GM18502 (cell line): ENCODE results near the gene ACTA2.

ENCODE experiments used
- ATAC-seq: cut with Tn5 transposase; IDR thresholded peaks from one replicate; pipeline ENCODE4 v1.9.1; 2021; ENCODE audit warnings: mild to moderate bottlenecking; ENCODE audit not compliant: unreplicated experiment, poor library complexity

The ACTA2 gene

DNA sequence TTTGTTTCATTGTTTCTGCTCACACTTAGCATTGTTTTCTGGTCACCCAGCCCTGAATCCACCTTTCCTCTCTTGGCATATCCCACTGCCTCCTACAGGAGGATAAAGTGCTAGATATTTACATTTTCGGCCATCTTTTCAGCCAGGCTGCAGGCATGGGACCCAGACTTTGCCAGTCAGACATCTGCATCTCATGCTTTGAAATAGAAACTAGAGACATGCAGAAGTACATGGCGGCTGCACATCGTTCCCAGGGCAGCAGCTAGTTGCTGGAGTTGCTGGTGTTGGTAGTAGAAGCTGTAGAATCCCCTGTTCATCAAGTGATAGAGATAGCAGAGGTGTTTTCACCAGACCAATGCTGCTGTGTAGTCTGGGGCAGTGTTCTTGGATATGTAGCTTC is 53.8 kb downstream of the ACTA2 start:
- ATAC-seq, result no peak

DNA sequence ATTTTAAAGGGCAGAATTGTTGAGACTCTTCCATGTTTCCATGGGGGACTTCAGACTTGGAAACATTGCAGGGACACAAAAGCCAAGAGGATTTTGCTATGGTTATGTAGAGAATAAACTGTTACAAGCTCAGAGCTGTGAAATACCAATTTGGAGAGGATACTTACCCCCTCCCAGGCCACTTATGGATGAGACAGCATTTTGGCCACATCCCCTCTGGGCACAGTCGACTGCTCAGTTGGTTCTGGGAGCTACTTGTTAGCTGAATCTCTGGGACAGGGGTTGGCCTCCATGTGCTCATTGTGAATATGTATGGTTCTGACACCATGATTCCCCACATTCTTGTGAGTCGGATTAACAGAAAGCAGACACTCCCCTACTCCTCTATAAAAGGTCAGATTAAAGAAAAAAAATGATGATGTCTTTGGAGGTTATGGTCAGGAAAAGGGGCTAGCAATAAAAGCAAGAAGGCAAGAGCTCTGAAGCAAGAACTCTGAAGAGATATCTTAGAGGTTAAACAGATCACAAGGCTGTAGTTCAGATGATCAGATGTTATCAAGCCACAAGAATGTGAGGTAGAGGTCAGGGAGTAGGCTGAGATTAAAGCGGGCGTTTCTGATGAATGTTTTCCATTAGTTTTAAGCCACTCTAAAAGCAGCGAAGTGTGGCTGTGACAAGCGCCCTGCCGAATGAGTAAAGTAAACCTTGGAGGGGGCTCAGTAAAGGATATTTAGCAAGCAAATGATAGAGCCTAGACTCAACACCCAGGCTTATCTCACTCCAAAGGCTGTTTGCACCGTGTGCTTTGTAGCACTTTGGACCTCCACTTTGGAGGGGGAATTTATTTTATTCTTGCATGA is 55.3 kb downstream of the ACTA2 start:
- ATAC-seq, result no peak

DNA sequence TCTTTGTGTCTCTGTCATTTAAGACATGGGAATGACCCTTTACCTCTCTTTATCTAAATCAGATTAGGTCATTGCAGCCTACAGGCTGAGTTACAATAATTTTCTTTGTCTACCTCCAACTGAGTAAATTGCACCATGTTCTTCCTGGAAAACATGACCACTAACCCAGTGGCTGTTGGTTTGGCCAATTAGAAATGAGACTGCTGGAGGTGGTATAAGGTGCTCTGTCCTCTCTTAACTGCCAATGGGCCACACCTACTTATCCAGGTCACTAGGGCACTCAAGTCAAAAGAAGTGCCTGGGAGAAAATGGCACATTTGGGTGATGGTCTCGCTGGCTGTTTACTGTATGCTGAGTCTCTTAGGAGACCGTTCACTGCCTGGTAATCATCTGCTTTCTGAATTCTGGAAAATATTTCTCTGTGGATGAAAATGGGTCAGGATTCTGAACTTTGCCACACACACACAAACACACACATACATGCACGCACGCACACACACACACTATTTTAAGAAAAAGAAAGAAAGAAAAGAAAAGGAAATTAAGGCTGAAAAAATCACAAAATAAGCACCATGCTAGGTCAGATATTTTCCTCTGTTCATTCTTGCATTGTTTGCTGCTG is 56.1 kb downstream of the ACTA2 start:
- ATAC-seq, result no peak

DNA sequence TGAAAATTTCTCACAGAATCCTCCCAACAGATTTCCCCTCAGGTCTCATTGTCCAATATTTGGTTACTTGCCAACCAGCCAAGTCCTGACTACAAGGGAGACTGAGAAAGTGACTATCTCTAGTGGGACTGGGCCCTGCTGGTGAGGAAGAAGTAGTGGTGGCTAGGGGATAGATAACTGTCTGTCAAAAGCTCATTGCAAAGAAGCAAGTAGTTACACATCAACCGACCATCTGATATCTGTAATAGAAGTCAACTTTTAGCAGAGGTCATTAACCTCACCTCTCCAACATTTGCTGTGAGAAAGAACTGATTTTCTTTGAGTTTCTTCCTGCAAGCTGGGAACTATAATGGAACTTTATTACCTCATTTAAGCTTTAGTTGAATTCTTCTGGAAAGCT is 57.3 kb downstream of the ACTA2 start:
- no peak for ATAC-seq

DNA sequence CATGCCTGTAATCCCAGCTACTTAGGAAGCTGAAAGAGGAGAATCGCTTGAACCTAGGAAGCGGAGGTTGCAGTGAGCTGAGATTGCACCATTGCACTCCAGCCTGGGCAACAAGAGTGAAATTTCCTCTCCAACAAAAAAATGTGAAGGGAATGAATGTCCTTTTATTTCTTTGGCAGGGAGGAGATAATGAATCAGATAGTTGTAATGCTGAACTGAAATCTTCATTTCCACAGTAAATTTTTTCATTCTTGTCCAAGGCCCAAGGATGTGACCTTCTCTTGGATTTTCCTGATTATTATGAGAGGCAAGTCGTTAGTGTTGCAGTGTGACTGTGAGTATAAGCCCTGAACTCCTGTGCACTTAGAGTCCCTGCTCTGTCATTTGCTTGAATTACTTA is 59.0 kb downstream of the ACTA2 start:
- ATAC-seq, result no peak

DNA sequence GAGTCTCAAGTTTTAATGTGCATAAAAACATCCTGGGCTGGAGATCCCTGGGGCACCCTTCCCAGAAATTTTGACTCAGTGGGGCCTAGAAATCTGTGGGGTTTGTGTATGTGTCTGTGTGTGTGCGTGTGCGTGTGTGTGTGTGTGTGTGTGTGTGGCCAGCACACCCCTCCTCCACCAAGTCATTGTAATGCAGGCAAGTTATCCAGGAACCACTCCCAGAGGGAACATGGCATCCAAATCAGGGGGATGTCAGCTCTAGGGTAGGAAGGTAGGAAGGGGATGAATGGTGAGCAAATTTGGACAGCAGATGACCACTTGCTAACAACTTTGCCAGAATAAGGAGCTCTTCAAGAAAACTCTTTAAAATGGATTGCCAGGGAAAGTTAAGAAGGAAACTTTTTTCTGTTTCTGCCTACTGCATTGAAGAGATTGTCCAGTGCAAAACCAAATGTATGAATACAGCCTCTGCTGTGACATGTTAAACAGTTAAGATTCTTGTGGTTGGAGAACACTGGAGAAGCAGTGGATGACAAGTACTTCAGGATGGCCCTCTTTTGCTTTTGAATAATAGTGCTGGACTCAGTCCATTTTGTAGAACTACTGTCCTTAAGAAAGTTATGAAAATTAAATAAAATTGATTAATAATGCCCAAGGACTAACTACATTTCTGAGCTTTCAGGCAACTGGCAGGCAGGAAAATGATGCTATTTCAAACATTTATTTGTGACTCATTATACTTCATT is 60.2 kb downstream of the ACTA2 start:
- ATAC-seq, result no peak

DNA sequence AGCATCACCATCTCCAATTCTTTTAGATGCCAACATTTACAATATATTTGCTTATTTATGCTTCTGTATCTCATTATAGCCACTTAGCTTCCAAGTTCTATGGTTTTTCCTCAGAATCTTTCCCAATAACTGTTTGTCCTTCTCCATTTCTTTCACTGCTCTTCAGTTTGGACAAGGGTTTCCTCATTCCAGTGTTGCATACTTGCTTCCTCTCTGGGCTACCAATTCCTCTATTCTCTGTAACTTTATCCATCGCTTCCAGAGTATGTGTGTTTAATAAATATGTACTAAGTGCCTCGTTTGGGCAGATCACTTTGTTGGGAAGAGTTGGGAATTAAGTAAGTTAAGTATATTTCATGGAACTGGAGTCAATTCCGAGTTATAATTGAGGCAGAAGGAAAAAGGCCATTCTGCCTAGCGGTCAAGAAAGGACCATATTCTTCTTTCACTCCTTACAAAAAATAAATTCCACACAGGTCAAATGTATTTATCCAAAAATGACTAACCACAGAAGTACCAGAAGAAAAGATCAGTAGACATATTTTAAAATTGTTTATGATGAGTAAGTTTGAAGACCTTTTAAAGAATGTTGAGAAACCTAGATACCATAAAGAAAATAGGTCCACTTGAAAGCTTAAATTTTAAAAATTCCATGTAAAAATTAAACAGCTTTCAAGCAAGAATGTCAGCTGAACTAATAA is 61.7 kb downstream of the ACTA2 start:
- no peak for ATAC-seq

DNA sequence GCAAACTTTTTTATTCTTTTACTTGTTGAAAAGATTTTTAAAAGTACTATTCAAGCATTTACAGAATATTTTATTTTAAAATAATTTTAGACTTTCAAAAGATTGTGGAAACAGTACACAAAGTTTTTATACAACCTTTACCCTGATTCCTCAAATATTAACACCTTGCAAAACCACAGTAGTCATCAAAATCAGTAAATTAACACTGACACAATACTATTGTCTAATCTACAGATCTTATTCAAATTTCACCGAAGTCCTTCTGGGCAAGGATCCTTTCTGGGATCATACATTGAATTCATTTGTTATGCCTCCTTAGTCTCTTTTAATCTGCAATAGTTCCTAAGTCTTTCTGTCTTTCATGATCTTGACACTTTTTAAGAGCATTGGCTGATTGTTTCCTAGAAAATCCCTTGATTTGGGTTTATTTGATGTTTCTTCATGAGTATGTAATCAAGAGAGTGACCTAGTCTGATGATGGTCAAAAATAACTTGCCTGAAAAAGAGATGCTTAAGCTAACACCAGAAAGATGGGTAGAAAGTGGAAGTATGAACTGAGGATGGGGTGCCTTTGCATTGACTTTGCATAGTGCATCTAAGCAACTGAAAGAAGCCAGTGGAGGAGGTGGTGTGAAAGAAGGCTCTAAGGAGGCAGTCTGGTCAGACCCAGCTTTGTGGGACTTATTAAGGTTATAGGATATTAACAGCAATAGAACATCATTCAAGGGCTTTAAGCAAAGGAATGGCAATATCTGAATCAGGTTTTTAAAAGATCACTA is 62.8 kb downstream of the ACTA2 start:
- peak; percentile 71 for ATAC-seq

DNA sequence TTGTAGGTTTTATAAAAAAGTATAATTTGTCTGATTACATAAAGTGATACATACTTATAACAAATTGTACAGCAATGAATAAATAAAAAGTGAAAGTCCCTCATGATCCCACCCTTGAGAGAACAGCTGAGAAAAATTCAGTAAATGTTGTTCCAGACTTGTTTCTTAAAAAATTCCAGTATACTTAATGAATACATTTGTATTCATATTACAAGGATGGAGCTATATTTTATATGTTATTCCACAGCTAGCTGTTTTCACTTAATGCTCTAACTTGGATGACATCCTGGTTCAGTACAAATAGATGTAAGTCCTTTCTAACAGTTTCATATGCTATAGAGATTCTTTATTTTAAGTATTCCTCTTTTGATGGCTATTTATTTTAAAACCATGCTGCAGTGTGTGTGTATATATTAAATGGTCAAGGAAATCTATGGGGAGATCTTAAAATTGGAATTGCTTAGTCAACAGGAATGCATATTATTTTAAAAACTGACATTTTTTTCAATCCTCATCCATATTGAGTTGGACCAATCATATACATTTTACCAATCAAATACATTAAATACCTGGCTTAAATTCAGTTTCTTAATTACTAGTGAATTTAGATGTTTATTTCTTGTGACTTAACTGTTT is 63.6 kb downstream of the ACTA2 start:
- ATAC-seq, result no peak

DNA sequence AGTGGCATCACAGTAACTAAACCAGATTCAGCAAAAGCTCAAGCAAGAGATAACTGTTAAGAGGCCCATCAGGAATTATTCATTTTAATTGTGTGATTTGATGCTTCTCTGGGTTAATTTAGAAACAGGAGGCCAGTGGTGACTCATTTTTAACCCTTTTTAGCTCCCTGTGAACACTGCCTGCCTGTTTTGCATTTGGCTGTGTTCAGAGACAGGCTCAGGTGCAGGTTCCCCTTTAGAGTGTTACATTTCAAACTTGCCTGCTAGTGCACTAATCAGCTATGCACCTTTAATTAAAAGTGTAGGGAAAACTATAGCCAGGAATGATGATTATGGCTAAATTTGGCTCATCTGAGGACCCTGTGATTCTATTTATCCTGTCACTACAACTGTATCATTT is 66.0 kb downstream of the ACTA2 start:
- peak; percentile 69 for ATAC-seq
